OCI-LY3 (cell line): ENCODE data around the gene GPR158.

Source experiments
- H2AFZ ChIP-seq: fragments of 200-600, 300-600 bp; shearing (Covaris generic); 2 replicates; pipeline ENCODE4 v1.6.0; 2014; ENCODE audit warnings: antibody characterized with exemption, low read depth, low read length
- H3K27ac ChIP-seq: fragments of 200-600, 300-600 bp; sonication (generic); 2 replicates; pipeline ENCODE4 v1.5.1; 2014; ENCODE audit warnings: mild to moderate bottlenecking, low read length, moderate library complexity, mixed read lengths
- H3K27me3 ChIP-seq: fragments of 200-600, 300-600 bp; sonication (generic); 2 replicates; pipeline ENCODE4 v1.6.1; 2014; ENCODE audit warnings: low read depth, low read length, mixed read lengths
- H3K36me3 ChIP-seq: fragments of 200-600, 300-600 bp; sonication (generic); replicated peaks from 2 replicates; pipeline ENCODE3; 2014; ENCODE audit warnings: low read depth, low read length, mixed read lengths
- H3K4me1 ChIP-seq: fragments of 300-600, 200-600 bp; sonication (generic); 2 replicates; pipeline ENCODE4 v1.6.1; 2014; ENCODE audit warnings: low read length, mixed read lengths
- H3K4me2 ChIP-seq: fragments of 200-600, 300-600 bp; sonication (generic); 2 replicates; pipeline ENCODE4 v1.6.1; 2014; ENCODE audit warnings: low read length, mixed read lengths
- H3K4me3 ChIP-seq: fragments of 300-600, 200-600 bp; sonication (generic); 2 replicates; pipeline ENCODE4 v1.5.1; 2014; ENCODE audit warnings: antibody characterized with exemption, mild to moderate bottlenecking, low read length, moderate library complexity
- H3K79me2 ChIP-seq: fragments of 300-600, 200-600 bp; shearing (Covaris generic); 2 replicates; pipeline ENCODE4 v1.6.1; 2014; ENCODE audit warnings: mild to moderate bottlenecking, low read length, mixed read lengths
- H3K9ac ChIP-seq: fragments of 300-600, 200-600 bp; shearing (Covaris generic); 2 replicates; pipeline ENCODE4 v1.6.0; 2014; ENCODE audit warnings: mild to moderate bottlenecking, low read length, moderate library complexity
- H3K9me3 ChIP-seq: fragments of 200-600, 300-600 bp; shearing (Covaris generic); 2 replicates; pipeline ENCODE4 v1.6.1; 2014; ENCODE audit warnings: low read length, mixed read lengths; ENCODE audit not compliant: insufficient read depth
- H4K20me1 ChIP-seq: fragments of 200-600, 300-600 bp; sonication (generic); 2 replicates; pipeline ENCODE4 v1.6.1; 2016; ENCODE audit warnings: low read length, mixed read lengths; ENCODE audit not compliant: insufficient read depth
- CTCF ChIP-seq: fragments of 200-600, 300-600 bp; sonication (generic); IDR thresholded peaks from 2 replicates; pipeline ENCODE4 v1.5.1; 2014; ENCODE audit warnings: antibody characterized with exemption, low read length, low read depth
- EZH2phosphoT487 ChIP-seq: fragments of 200-600 bp; shearing (Covaris generic); IDR thresholded peaks from 2 replicates; pipeline ENCODE4 v1.6.1; 2018; ENCODE audit warnings: antibody characterized with exemption, mixed run types, low read depth

The GPR158 gene

GRCh38 chr10:25465582-25466372, 291.0 kb downstream of the GPR158 start:
- H3K27ac ChIP-seq: no peak overlapping the region
- no peaks in the 10 kb centered on the region for H4K20me1 ChIP-seq
- H3K4me2 ChIP-seq: no peak overlapping the region
- no peak overlapping the region for H3K9ac ChIP-seq
- no peak overlapping the region for H2AFZ ChIP-seq
- no peaks in the 10 kb centered on the region for H3K79me2 ChIP-seq
- no peaks in the 10 kb centered on the region for H3K9me3 ChIP-seq
- H3K27me3 ChIP-seq: no peaks in the 10 kb centered on the region
- H3K4me1 ChIP-seq: no peaks in the 10 kb centered on the region
- no peak overlapping the region for H3K4me3 ChIP-seq
- TF ChIP-seq CTCF: no peak
- no peak for TF ChIP-seq EZH2phosphoT487
- no peaks in the 10 kb centered on the region for H3K36me3 ChIP-seq

GRCh38 chr10:25467881-25468280, 293.1 kb downstream of the GPR158 start:
- Histone ChIP-seq H3K27me3 (no peaks in the 10 kb centered on the region), H3K9me3 (no peaks in the 10 kb centered on the region), H3K79me2 (no peaks in the 10 kb centered on the region), H3K4me2 (no peak overlapping the region), H3K9ac (no peak overlapping the region), H2AFZ (no peak overlapping the region), H3K27ac (no peak overlapping the region), H3K36me3 (no peaks in the 10 kb centered on the region), H3K4me3 (no peak overlapping the region), H3K4me1 (no peaks in the 10 kb centered on the region), H4K20me1 (no peaks in the 10 kb centered on the region)
- TF ChIP-seq CTCF (no peak), EZH2phosphoT487 (no peak)

- H3K27me3 ChIP-seq: no peaks in the 10 kb centered on the region
- no peak overlapping the region for H3K9ac ChIP-seq
- H3K79me2 ChIP-seq: no peaks in the 10 kb centered on the region
- no peaks in the 10 kb centered on the region for H3K4me1 ChIP-seq
- H3K36me3 ChIP-seq: no peaks in the 10 kb centered on the region
- H3K27ac ChIP-seq: no peak overlapping the region
- H4K20me1 ChIP-seq: no peaks in the 10 kb centered on the region
- H3K4me2 ChIP-seq: no peak overlapping the region
- H3K4me3 ChIP-seq: no peak overlapping the region
- no peak overlapping the region for H2AFZ ChIP-seq
- no peaks in the 10 kb centered on the region for H3K9me3 ChIP-seq
- TF ChIP-seq EZH2phosphoT487: no peak
These were observed 306.7 kb downstream of the GPR158 start for GRCh38 chr10:25481467-25481866.

- Histone ChIP-seq H3K27ac (no peak overlapping the region), H3K4me2 (no peak overlapping the region)
- TF ChIP-seq EZH2phosphoT487: no peak
- TF ChIP-seq CTCF: no peak
These were observed 309.2 kb downstream of the GPR158 start for GRCh38 chr10:25483999-25484398.

More at GRCh38 chr10:25483999-25484398, 309.2 kb downstream of the GPR158 start:
- Histone ChIP-seq H3K4me1 (no peaks in the 10 kb centered on the region), H3K27me3 (no peaks in the 10 kb centered on the region), H2AFZ (no peak overlapping the region), H4K20me1 (no peaks in the 10 kb centered on the region), H3K79me2 (no peaks in the 10 kb centered on the region), H3K9me3 (no peaks in the 10 kb centered on the region), H3K36me3 (no peaks in the 10 kb centered on the region), H3K4me3 (no peak overlapping the region), H3K9ac (no peak overlapping the region)
